C4-2B (cell line): ENCODE results near the gene PRKCA.

Experiments used
- ZFX ChIP-seq: fragments of 450-650 bp; IDR thresholded peaks from 2 replicates; pipeline ENCODE4 v1.6.1; 2017
- TF ChIP-seq, protein P1 (sequence below): fragments of 450-650 bp; conservative IDR thresholded peaks from 2 replicates; pipeline ENCODE4 v1.5.1; 2017; ENCODE audit warnings: mild to moderate bottlenecking

DNA sequence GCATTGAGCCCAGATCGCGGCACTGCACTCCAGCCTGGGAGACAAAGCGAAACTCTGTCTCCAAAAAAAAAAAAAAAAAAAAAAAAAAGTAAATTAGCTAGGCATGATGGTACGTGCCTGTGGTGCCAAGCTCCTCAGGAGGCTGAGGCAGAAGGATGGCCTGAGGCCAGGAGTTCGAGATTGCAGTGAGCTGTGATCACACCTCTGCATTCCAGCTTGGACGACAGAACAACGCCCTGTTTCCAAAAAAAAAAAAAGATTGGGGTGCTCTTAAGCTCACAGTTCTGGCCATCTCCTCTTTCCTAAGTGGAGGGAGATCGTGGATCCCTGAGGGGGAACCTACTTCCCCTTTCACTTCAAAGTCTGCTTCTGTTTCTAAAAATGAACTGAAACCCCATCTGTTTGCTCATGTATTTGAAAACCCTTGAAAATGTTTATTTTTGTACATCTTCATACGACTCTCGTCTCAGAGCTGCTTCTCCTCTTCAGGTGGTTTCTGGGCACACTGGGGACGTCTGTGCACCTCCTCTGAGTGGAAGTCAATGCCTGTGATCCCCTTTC is 138.8 kb downstream of the PRKCA start:
- TF ChIP-seq, protein P1, sequence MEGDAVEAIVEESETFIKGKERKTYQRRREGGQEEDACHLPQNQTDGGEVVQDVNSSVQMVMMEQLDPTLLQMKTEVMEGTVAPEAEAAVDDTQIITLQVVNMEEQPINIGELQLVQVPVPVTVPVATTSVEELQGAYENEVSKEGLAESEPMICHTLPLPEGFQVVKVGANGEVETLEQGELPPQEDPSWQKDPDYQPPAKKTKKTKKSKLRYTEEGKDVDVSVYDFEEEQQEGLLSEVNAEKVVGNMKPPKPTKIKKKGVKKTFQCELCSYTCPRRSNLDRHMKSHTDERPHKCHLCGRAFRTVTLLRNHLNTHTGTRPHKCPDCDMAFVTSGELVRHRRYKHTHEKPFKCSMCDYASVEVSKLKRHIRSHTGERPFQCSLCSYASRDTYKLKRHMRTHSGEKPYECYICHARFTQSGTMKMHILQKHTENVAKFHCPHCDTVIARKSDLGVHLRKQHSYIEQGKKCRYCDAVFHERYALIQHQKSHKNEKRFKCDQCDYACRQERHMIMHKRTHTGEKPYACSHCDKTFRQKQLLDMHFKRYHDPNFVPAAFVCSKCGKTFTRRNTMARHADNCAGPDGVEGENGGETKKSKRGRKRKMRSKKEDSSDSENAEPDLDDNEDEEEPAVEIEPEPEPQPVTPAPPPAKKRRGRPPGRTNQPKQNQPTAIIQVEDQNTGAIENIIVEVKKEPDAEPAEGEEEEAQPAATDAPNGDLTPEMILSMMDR = no peak
- TF ChIP-seq ZFX = no peak
